Non-pigmented ciliary epithelial cell (primary cell): Measurements from ENCODE around the gene MYO1C.
"Not testable (repeated sequence)": the region's sequence is repeated elsewhere in the genome, so short reads cannot be mapped to it uniquely, and the experiment has no call there.

Source experiments
- DNase-seq: peaks from one replicate; pipeline ENCODE4 v3.0.0-alpha.2; 2010; ENCODE audit warnings: low read depth

Gene MYO1C

GRCh38 chr17:1462164-1463112 lies 30.0 kb downstream of the MYO1C start:
- no peak for DNase-seq

GRCh38 chr17:1461198-1461944 lies 31.1 kb downstream of the MYO1C start:
- no peak for DNase-seq

- DNase-seq = no peak
Measured at GRCh38 chr17:1460233-1460632, 32.3 kb downstream of the MYO1C start.

- DNase-seq = peak; percentile 56
Measured at GRCh38 chr17:1455797-1456599, 36.5 kb downstream of the MYO1C start, which contains the start of gene CRK. TSS of gene CRK (minus strand) at chr17:1456232. CDS start at chr17:1456117, 115 bp downstream.

GRCh38 chr17:1455291-1455796 lies 37.1 kb downstream of the MYO1C start:
- no peak for DNase-seq

- DNase-seq = no peak
Measured at GRCh38 chr17:1454541-1454940, 37.9 kb downstream of the MYO1C start.

- not testable (repeated sequence) for DNase-seq
Measured at GRCh38 chr17:1453694-1454093, 38.8 kb downstream of the MYO1C start.

- DNase-seq = no peak
Measured at GRCh38 chr17:1452836-1453235, 39.6 kb downstream of the MYO1C start.

- DNase-seq = not testable (repeated sequence)
Measured at GRCh38 chr17:1450261-1450660, 42.2 kb downstream of the MYO1C start.

- no peak for DNase-seq
Measured at GRCh38 chr17:1449412-1449967, 43.0 kb downstream of the MYO1C start.

- DNase-seq = no peak
Measured at GRCh38 chr17:1447052-1447451, 45.4 kb downstream of the MYO1C start.

GRCh38 chr17:1446201-1446600 lies 46.3 kb downstream of the MYO1C start:
- no peak for DNase-seq

- not testable (repeated sequence) for DNase-seq
Measured at GRCh38 chr17:1445695-1446094, 46.8 kb downstream of the MYO1C start.

GRCh38 chr17:1442721-1443120 lies 49.8 kb downstream of the MYO1C start:
- DNase-seq = not testable (repeated sequence)

GRCh38 chr17:1442187-1442586 lies 50.3 kb downstream of the MYO1C start:
- no peak for DNase-seq

GRCh38 chr17:1440921-1441320 lies 51.6 kb downstream of the MYO1C start:
- no peak for DNase-seq

- DNase-seq = peak; percentile 40
Measured at GRCh38 chr17:1438593-1439083, 53.8 kb downstream of the MYO1C start.

GRCh38 chr17:1435326-1435725 lies 57.2 kb downstream of the MYO1C start:
- DNase-seq = no peak

- DNase-seq = no peak
Measured at GRCh38 chr17:1434150-1434549, 58.3 kb downstream of the MYO1C start.

- no peak for DNase-seq
Measured at GRCh38 chr17:1431631-1432104, 60.8 kb downstream of the MYO1C start.

GRCh38 chr17:1423456-1424135 lies 68.9 kb downstream of the MYO1C start:
- no peak for DNase-seq
